DMS 273 (cell line): ENCODE results near the gene YAF2.

ENCODE experiments used
- DNase-seq: peaks from one replicate; lab custom pipeline; 2025; ENCODE audit not compliant: unreplicated experiment; lab: John Stamatoyannopoulos, UW

The YAF2 gene

GRCh38 chr12:42238240-42239140, at the start of gene YAF2:
Gene YAF2, minus strand, starts transcription at chr12:42238248. Its CDS starts 68 bp downstream, at chr12:42238180.
- peak; percentile 91 for DNase-seq

GRCh38 chr12:42286741-42287140, 48.7 kb upstream of the YAF2 start:
- DNase-seq = no peak

GRCh38 chr12:42285431-42285830, 47.4 kb upstream of the YAF2 start:
- DNase-seq = no peak

- no peak for DNase-seq
These were observed 46.8 kb upstream of the YAF2 start for GRCh38 chr12:42284876-42285275.

GRCh38 chr12:42284157-42284556, 46.1 kb upstream of the YAF2 start:
- no peak for DNase-seq

- no peak for DNase-seq
These were observed 45.7 kb upstream of the YAF2 start for GRCh38 chr12:42283739-42284138.

GRCh38 chr12:42282294-42282693, 44.2 kb upstream of the YAF2 start:
- DNase-seq = no peak

GRCh38 chr12:42281844-42282243, 43.8 kb upstream of the YAF2 start:
- DNase-seq = no peak

- DNase-seq = no peak
These were observed 43.2 kb upstream of the YAF2 start for GRCh38 chr12:42281278-42281677.

- no peak for DNase-seq
These were observed 40.1 kb upstream of the YAF2 start for GRCh38 chr12:42278128-42278510.

- no peak for DNase-seq
These were observed 39.5 kb upstream of the YAF2 start for GRCh38 chr12:42277396-42278127.

GRCh38 chr12:42275499-42275898, 37.5 kb upstream of the YAF2 start:
- no peak for DNase-seq

- DNase-seq = no peak
These were observed 35.7 kb upstream of the YAF2 start for GRCh38 chr12:42273706-42274105.

- no peak for DNase-seq
These were observed 32.5 kb upstream of the YAF2 start for GRCh38 chr12:42270596-42270995.

- no peak for DNase-seq
These were observed 29.6 kb upstream of the YAF2 start for GRCh38 chr12:42267413-42268190.

- DNase-seq = no peak
These were observed 28.7 kb upstream of the YAF2 start for GRCh38 chr12:42266579-42267230.

GRCh38 chr12:42262271-42262670, 24.2 kb upstream of the YAF2 start:
- DNase-seq = no peak

- DNase-seq = no peak
These were observed 23.7 kb upstream of the YAF2 start for GRCh38 chr12:42261708-42262107.

GRCh38 chr12:42260518-42260917, 22.5 kb upstream of the YAF2 start:
- no peak for DNase-seq

GRCh38 chr12:42259699-42260098, 21.7 kb upstream of the YAF2 start:
- DNase-seq = no peak

- DNase-seq = no peak
These were observed 17.8 kb upstream of the YAF2 start for GRCh38 chr12:42255866-42256261.
